GM23338 (cell line): ENCODE data around the gene RAD51AP2. TPM values are rescaled to one million over a fixed set of nuclear protein-coding genes. Genes with fewer than 3 reads are reported as not detected.
A peak's percentile ranks its signal among the peaks of the same experiment; 100 is the strongest.

Experiments used
- ATAC-seq: fragments of 200-7000 bp; cut with Tn5 transposase; 3 replicates; pipeline ENCODE4 v1.9.1; 2020
- DNase-seq: peaks from one replicate; pipeline ENCODE4 v3.0.0-alpha.2; 2015; ENCODE audit warnings: low spot score
- H2AFZ ChIP-seq: fragments of 200-600 bp; sonication (generic); 2 replicates; pipeline ENCODE4 v1.8.0; 2016; ENCODE audit warnings: antibody characterized with exemption, mild to moderate bottlenecking, moderate library complexity
- H3F3A ChIP-seq: fragments of 200-600 bp; sonication (generic); replicated peaks from 2 replicates; pipeline ENCODE4 v1.8.0; 2017; ENCODE audit warnings: antibody characterized with exemption, mixed run types, low read depth
- H3K27ac ChIP-seq: fragments of 200-600 bp; sonication (generic); 2 replicates; pipeline ENCODE4 v1.6.1; 2016; ENCODE audit warnings: low read depth
- H3K27me3 ChIP-seq: fragments of 200-600 bp; sonication (generic); 2 replicates; pipeline ENCODE4 v1.8.0; 2016; ENCODE audit warnings: mild to moderate bottlenecking, mixed run types, moderate library complexity; ENCODE audit not compliant: insufficient read depth
- H3K36me3 ChIP-seq: fragments of 200-600 bp; sonication (generic); 2 replicates; pipeline ENCODE4 v1.8.0; 2016; ENCODE audit warnings: mild to moderate bottlenecking; ENCODE audit not compliant: insufficient read depth
- H3K4me1 ChIP-seq: fragments of 200-600 bp; sonication (generic); 2 replicates; pipeline ENCODE4 v1.8.0; 2016; ENCODE audit warnings: mild to moderate bottlenecking, moderate library complexity; ENCODE audit not compliant: insufficient read depth
- H3K4me2 ChIP-seq: fragments of 200-600 bp; sonication (generic); 2 replicates; pipeline ENCODE4 v1.7.1; 2017; ENCODE audit warnings: mixed run types
- H3K4me3 ChIP-seq: fragments of 200-600 bp; sonication (generic); 2 replicates; pipeline ENCODE4 v1.6.1; 2016; ENCODE audit warnings: mixed run types
- H3K79me2 ChIP-seq: fragments of 200-600 bp; sonication (generic); replicated peaks from 2 replicates; pipeline ENCODE4 v1.8.0; 2017; ENCODE audit warnings: mild to moderate bottlenecking; ENCODE audit not compliant: insufficient read depth
- H3K9me2 ChIP-seq: fragments of 200-600 bp; sonication (generic); 2 replicates; pipeline ENCODE4 v1.8.0; 2017; ENCODE audit not compliant: insufficient read depth
- H4K20me1 ChIP-seq: fragments of 200-600 bp; sonication (generic); replicated peaks from 2 replicates; pipeline ENCODE4 v1.8.0; 2017; ENCODE audit warnings: mild to moderate bottlenecking; ENCODE audit not compliant: insufficient read depth
- H3K27ac Mint-ChIP-seq: 2 replicates; pipeline ENCODE4 v1.8.0; 2020; ENCODE audit warnings: inconsistent platforms, mild to moderate bottlenecking, moderate library complexity, mixed read lengths
- H3K27me3 Mint-ChIP-seq: 3 replicates; pipeline ENCODE4 v1.8.0; 2022; ENCODE audit warnings: low read depth, mild to moderate bottlenecking, moderate library complexity, mixed read lengths, inconsistent platforms; ENCODE audit not compliant: insufficient read depth, poor library complexity
- H3K36me3 Mint-ChIP-seq: 3 replicates; pipeline ENCODE4 v1.8.0; 2021; ENCODE audit warnings: low read depth, mild to moderate bottlenecking, inconsistent platforms, moderate library complexity, mixed read lengths
- H3K4me1 Mint-ChIP-seq: 3 replicates; pipeline ENCODE4 v1.8.0; 2020; ENCODE audit warnings: mild to moderate bottlenecking, inconsistent platforms, mixed read lengths
- H3K4me3 Mint-ChIP-seq: 3 replicates; pipeline ENCODE4 v1.8.0; 2021; ENCODE audit warnings: moderate library complexity, mild to moderate bottlenecking, inconsistent platforms, mixed read lengths
- H3K9me3 Mint-ChIP-seq: 3 replicates; pipeline ENCODE4 v1.8.0; 2020; ENCODE audit warnings: moderate library complexity, mild to moderate bottlenecking, inconsistent platforms, mixed read lengths
- CREB1 ChIP-seq: fragments of 250-450 bp; sonication (Bioruptor Pico); IDR thresholded peaks from 2 replicates; pipeline ENCODE4 v1.5.0; 2020; ENCODE audit warnings: low read depth, mild to moderate bottlenecking, moderate library complexity
- ETS1 ChIP-seq: IDR thresholded peaks from 2 replicates; pipeline ENCODE4 v1.6.1; 2016; ENCODE audit warnings: antibody characterized with exemption
- EZH2 ChIP-seq: fragments of 200-600 bp; sonication (generic); IDR thresholded peaks from one replicate; pipeline ENCODE4 v1.8.0; 2017; ENCODE audit warnings: antibody characterized with exemption, mild to moderate bottlenecking, low read depth; ENCODE audit not compliant: unreplicated experiment
- EZH2phosphoT487 ChIP-seq: fragments of 200-600 bp; sonication (generic); IDR thresholded peaks from one replicate; pipeline ENCODE4 v1.8.1; 2018; ENCODE audit warnings: antibody characterized with exemption; ENCODE audit not compliant: unreplicated experiment
- JUNB ChIP-seq: IDR thresholded peaks from one replicate; pipeline ENCODE4 v1.6.1; 2016; ENCODE audit warnings: antibody characterized with exemption; ENCODE audit not compliant: unreplicated experiment
- NANOG ChIP-seq: IDR thresholded peaks from 2 replicates; pipeline ENCODE4 v1.6.1; 2016; ENCODE audit warnings: antibody characterized with exemption, borderline replicate concordance
- POLR2AphosphoS5 ChIP-seq: IDR thresholded peaks from 2 replicates; pipeline ENCODE4 v1.6.1; 2016; ENCODE audit warnings: antibody characterized with exemption, low read depth
- REST ChIP-seq: IDR thresholded peaks from one replicate; pipeline ENCODE4 v1.6.1; 2018; ENCODE audit warnings: antibody characterized with exemption; ENCODE audit not compliant: unreplicated experiment
- STAT1 ChIP-seq: IDR thresholded peaks from one replicate; pipeline ENCODE4 v1.6.1; 2016; ENCODE audit warnings: antibody characterized with exemption; ENCODE audit not compliant: unreplicated experiment
- ZNF114 ChIP-seq: fragments of 250-450 bp; sonication (Bioruptor Pico); IDR thresholded peaks from 2 replicates; pipeline ENCODE4 v1.5.0; 2020; ENCODE audit warnings: mild to moderate bottlenecking, moderate library complexity
- ZNF462 ChIP-seq: fragments of 250-450 bp; sonication (Bioruptor Pico); IDR thresholded peaks from 2 replicates; pipeline ENCODE4 v1.5.0; 2020; ENCODE audit warnings: mild to moderate bottlenecking, moderate library complexity
- polyA plus RNA-seq: library from polyadenylated mRNA; unstranded; fragments of >200 nt; fragmentation: Nextera tagmentation; extraction: Ambion mirVana; gene quantifications from 2 replicates; pipeline ENCODE4 v1.2.1, GENCODE V29; 2016
- total RNA-seq: library from RNA; depleted of rRNA; stranded (reverse); fragments of >200 nt; shearing (Covaris generic); gene quantifications from 2 replicates; pipeline ENCODE4 v1.2.3, GENCODE V29; 2014

RAD51AP2 gene
- total and polyA plus RNA-seq, 2 experiments from 2014 or later: 0.16 to 0.38 TPM

GRCh38 chr2:17555150-17555549, 36.9 kb upstream of the RAD51AP2 start:
- Histone ChIP-seq H3K4me1 (peaks cover 83% of the 10 kb centered on the region), H3K9me2 (no peaks in the 10 kb centered on the region), H3K4me3 (no peak overlapping the region), H4K20me1 (peaks cover 3% of the 10 kb centered on the region; the same call in 1 of the 2 replicates), H3F3A (no peaks in the 10 kb centered on the region), H3K27me3 (no peaks in the 10 kb centered on the region), H2AFZ (no peak overlapping the region), H3K79me2 (peaks cover 100% of the 10 kb centered on the region), H3K27ac (peak overlapping the region; percentile 77), H3K36me3 (no peaks in the 10 kb centered on the region), H3K4me2 (peak overlapping the region; percentile 61)
- H3K27me3 Mint-ChIP-seq: peaks cover 2% of the 10 kb centered on the region
- peaks cover 86% of the 10 kb centered on the region for H3K4me1 Mint-ChIP-seq
- peak overlapping the region; percentile 81 for H3K27ac Mint-ChIP-seq
- TF ChIP-seq CREB1 (CRISPR knock-in tag) (no peak), EZH2phosphoT487 (no peak), POLR2AphosphoS5 (no peak)
- no peak for DNase-seq
- H3K4me3 Mint-ChIP-seq: no peak overlapping the region
- 0 out of 3 replicates have a peak, but pooled peaks cover 2% of the 10 kb centered on the region for H3K9me3 Mint-ChIP-seq
- H3K36me3 Mint-ChIP-seq: peaks cover 20% of the 10 kb centered on the region
- ATAC-seq: no peak

GRCh38 chr2:17550907-17551306, 32.7 kb upstream of the RAD51AP2 start:
- Histone ChIP-seq H2AFZ (no peak overlapping the region), H3K27ac (no peak overlapping the region), H3K27me3 (no peaks in the 10 kb centered on the region), H3F3A (no peaks in the 10 kb centered on the region), H3K36me3 (no peaks in the 10 kb centered on the region), H3K4me3 (no peak overlapping the region), H3K9me2 (no peaks in the 10 kb centered on the region), H3K4me2 (no peak overlapping the region), H4K20me1 (peaks cover 8% of the 10 kb centered on the region; the same call in 1 of the 2 replicates), H3K4me1 (peaks cover 85% of the 10 kb centered on the region), H3K79me2 (peaks cover 100% of the 10 kb centered on the region)
- Mint-ChIP-seq H3K27ac (no peak overlapping the region), H3K27me3 (peaks cover 2% of the 10 kb centered on the region), H3K36me3 (peaks cover 22% of the 10 kb centered on the region), H3K4me3 (no peak overlapping the region), H3K9me3 (0 out of 3 replicates have a peak, but pooled peaks cover 2% of the 10 kb centered on the region), H3K4me1 (peaks cover 81% of the 10 kb centered on the region)
- DNase-seq (no peak), ATAC-seq (no peak)
- TF ChIP-seq CREB1 (CRISPR knock-in tag) (no peak), POLR2AphosphoS5 (no peak), EZH2 (no peak), EZH2phosphoT487 (no peak), NANOG (no peak), REST (no peak), STAT1 (no peak), ZNF114 (CRISPR knock-in tag) (no peak), ZNF462 (CRISPR knock-in tag) (no peak), ETS1 (no peak), JUNB (no peak)
